SH-SY5Y (cell line): ENCODE results near the gene RPS6KC1.

Experiments used
- GATA2 ChIP-seq: IDR thresholded peaks from 2 replicates; pipeline ENCODE4 v1.6.1; 2011; ENCODE audit warnings: mild to moderate bottlenecking, low read depth, low read length
- GATA3 ChIP-seq: IDR thresholded peaks from 2 replicates; pipeline ENCODE4 v1.6.1; 2011; ENCODE audit warnings: low read depth, mild to moderate bottlenecking, low read length, moderate library complexity

DNA sequence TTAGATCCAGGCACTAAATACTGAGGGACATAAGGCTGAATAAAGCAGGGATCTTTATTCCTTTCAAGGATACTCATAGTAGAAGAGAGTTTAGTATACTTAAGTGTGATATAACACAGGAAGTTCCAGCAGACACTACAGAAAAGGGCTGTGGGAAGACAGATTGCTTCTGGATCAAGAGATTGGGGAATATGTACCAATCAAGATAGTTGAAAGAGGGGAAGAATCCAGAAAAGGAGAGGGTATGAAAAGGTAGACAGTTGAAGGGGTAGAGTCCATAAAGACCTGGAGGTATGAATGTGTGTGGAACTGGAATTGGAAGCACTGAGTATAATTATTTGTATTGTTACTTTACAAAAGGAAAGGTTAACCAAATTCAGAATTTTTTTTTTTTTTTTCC lies 2.4 kb downstream of the RPS6KC1 start:
- TF ChIP-seq GATA2 (no peak), GATA3 (no peak)
